ENCODE measurements around the gene EVA1A. TPM values are rescaled to one million over a fixed set of nuclear protein-coding genes. Genes with fewer than 3 reads are reported as not detected.

The EVA1A gene
- total and polyA plus RNA-seq, 2 donors (not counting 1 experiment from before 2014, with no cell fraction given), result 22.8 to 31.7 TPM

GRCh38 chr2:75537658-75538057, 23.1 kb downstream of the EVA1A start:
- TF ChIP-seq CTCF (conservative IDR thresholded peaks at IDR 0.05 in 1 of 2, IDR thresholded peaks at IDR 0.05 in 1 of 2; ENCODE audit: low read depth in 1 of 2, low read length in 2 of 2) (no peak), EZH2 (IDR thresholded peaks at IDR 0.05; ENCODE audit: low read length, missing control alignments) (no peak)
- Histone ChIP-seq H3K4me1 (ENCODE audit: control insufficient read depth, extremely low read depth, insufficient read depth, low read length) (peaks cover 5% of the 10 kb centered on the region), H3K36me3 (ENCODE audit: control insufficient read depth, insufficient read depth, low read length) (peaks cover 2% of the 10 kb centered on the region), H2AFZ (ENCODE audit: low read length) (no peak overlapping the region), H3K9me3 (ENCODE audit: control insufficient read depth, insufficient read depth, low read depth, low read length) (no peaks in the 10 kb centered on the region), H3K4me2 (ENCODE audit: extremely low read depth, insufficient read depth, low read length) (no peak overlapping the region), H3K4me3 (replicated peaks in 1 of 4; ENCODE audit: control extremely low read depth in 1 of 4, insufficient read depth in 1 of 4, low read depth in 3 of 4, low read length in 4 of 4) (no peak overlapping the region), H3K27me3 (ENCODE audit: control insufficient read depth, insufficient read depth, low read length) (no peaks in the 10 kb centered on the region), H3K79me2 (ENCODE audit: control insufficient read depth, insufficient read depth, low read length) (peaks cover 31% of the 10 kb centered on the region), H3K27ac (ENCODE audit: insufficient read depth, low read length) (no peak overlapping the region), H4K20me1 (ENCODE audit: control insufficient read depth, extremely low read depth, insufficient read depth, low read length) (no peaks in the 10 kb centered on the region), H3K9ac (ENCODE audit: insufficient read depth, low read length) (no peak overlapping the region)
- no peak for DNase-seq (ENCODE audit: low read depth in 2 of 2)

GRCh38 chr2:75533135-75533534, 27.6 kb downstream of the EVA1A start:
- TF ChIP-seq CTCF (conservative IDR thresholded peaks at IDR 0.05 in 1 of 2, IDR thresholded peaks at IDR 0.05 in 1 of 2; ENCODE audit: low read depth in 1 of 2, low read length in 2 of 2), result no peak
- no peak for TF ChIP-seq EZH2 (IDR thresholded peaks at IDR 0.05; ENCODE audit: low read length, missing control alignments)
- Histone ChIP-seq H3K4me2 (ENCODE audit: extremely low read depth, insufficient read depth, low read length) (no peak overlapping the region), H3K4me3 (replicated peaks in 1 of 4; ENCODE audit: control extremely low read depth in 1 of 4, insufficient read depth in 1 of 4, low read depth in 3 of 4, low read length in 4 of 4) (no peak overlapping the region), H3K27me3 (ENCODE audit: control insufficient read depth, insufficient read depth, low read length) (no peaks in the 10 kb centered on the region), H4K20me1 (ENCODE audit: control insufficient read depth, extremely low read depth, insufficient read depth, low read length) (no peaks in the 10 kb centered on the region), H3K4me1 (ENCODE audit: control insufficient read depth, extremely low read depth, insufficient read depth, low read length) (no peaks in the 10 kb centered on the region), H3K36me3 (ENCODE audit: control insufficient read depth, insufficient read depth, low read length) (no peaks in the 10 kb centered on the region), H2AFZ (ENCODE audit: low read length) (no peak overlapping the region), H3K27ac (ENCODE audit: insufficient read depth, low read length) (no peak overlapping the region), H3K79me2 (ENCODE audit: control insufficient read depth, insufficient read depth, low read length) (peaks cover 55% of the 10 kb centered on the region), H3K9ac (ENCODE audit: insufficient read depth, low read length) (no peak overlapping the region), H3K9me3 (ENCODE audit: control insufficient read depth, insufficient read depth, low read depth, low read length) (no peaks in the 10 kb centered on the region)
- no peak for DNase-seq (ENCODE audit: low read depth in 2 of 2)

DNA sequence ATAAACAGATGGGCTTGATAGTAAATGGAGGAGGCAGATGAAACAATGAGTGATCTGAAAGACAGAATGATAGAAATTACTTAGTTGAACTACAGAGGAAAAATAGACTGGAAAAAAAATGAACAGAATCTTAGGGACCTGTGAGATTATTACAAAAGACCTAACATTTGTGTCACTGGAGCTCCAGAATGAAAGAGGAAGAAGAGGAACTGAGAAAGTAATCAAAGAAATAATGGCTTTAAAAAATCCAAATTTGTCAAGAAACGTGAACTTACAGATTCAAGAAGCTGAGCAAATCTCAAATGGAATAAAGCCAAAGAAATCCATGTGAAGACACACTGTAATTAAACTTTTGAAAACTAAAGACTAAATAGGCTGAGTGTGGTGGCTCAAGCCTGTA, 28.3 kb downstream of the EVA1A start:
- H3K27me3 ChIP-seq (ENCODE audit: control insufficient read depth, insufficient read depth, low read length), result no peaks in the 10 kb centered on the region
- H4K20me1 ChIP-seq (ENCODE audit: control insufficient read depth, extremely low read depth, insufficient read depth, low read length), result no peaks in the 10 kb centered on the region
- no peaks in the 10 kb centered on the region for H3K36me3 ChIP-seq (ENCODE audit: control insufficient read depth, insufficient read depth, low read length)
- H3K4me3 ChIP-seq (replicated peaks in 1 of 4; ENCODE audit: control extremely low read depth in 1 of 4, insufficient read depth in 1 of 4, low read depth in 3 of 4, low read length in 4 of 4), result no peak overlapping the region
- no peak overlapping the region for H3K9ac ChIP-seq (ENCODE audit: insufficient read depth, low read length)
- H3K79me2 ChIP-seq (ENCODE audit: control insufficient read depth, insufficient read depth, low read length), result peaks cover 55% of the 10 kb centered on the region
- H2AFZ ChIP-seq (ENCODE audit: low read length), result no peak overlapping the region
- no peaks in the 10 kb centered on the region for H3K4me1 ChIP-seq (ENCODE audit: control insufficient read depth, extremely low read depth, insufficient read depth, low read length)
- H3K9me3 ChIP-seq (ENCODE audit: control insufficient read depth, insufficient read depth, low read depth, low read length), result no peaks in the 10 kb centered on the region
- no peak for DNase-seq (ENCODE audit: low read depth in 2 of 2)
- TF ChIP-seq CTCF (conservative IDR thresholded peaks at IDR 0.05 in 1 of 2, IDR thresholded peaks at IDR 0.05 in 1 of 2; ENCODE audit: low read depth in 1 of 2, low read length in 2 of 2), result no peak
- no peak overlapping the region for H3K4me2 ChIP-seq (ENCODE audit: extremely low read depth, insufficient read depth, low read length)
- no peak overlapping the region for H3K27ac ChIP-seq (ENCODE audit: insufficient read depth, low read length)

All from fibroblast of lung (primary cell).